ENCODE measurements around the gene C1orf146.
A peak's percentile ranks its signal among the peaks of the same experiment; 100 is the strongest.
"Not testable (repeated sequence)": the region's sequence is repeated elsewhere in the genome, so short reads cannot be mapped to it uniquely, and the experiment has no call there.

The C1orf146 gene

DNA sequence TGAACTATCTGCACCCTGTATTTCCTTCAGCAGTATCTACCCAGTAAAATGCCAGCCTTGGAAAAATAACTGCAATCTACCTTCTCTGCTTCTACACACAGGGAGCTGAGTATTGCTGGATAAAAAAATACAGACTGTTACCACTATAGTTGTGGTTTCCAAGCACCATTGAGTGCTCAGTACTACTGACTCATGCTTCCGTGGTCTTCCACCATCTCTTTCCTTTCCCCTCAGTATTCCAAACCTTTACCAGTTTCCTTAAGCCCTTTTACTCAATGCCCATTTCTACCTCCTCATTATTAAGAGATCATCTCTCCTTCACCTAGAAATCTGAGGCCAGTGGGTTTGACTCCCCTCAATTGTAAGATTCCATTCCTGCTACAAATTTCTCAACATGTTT is 57.2 kb downstream of the C1orf146 start:
- no peak for TF ChIP-seq TCF4 (CRISPR knock-in tag; IDR thresholded peaks at IDR 0.05; ENCODE audit: borderline replicate concordance)
- no peak for TF ChIP-seq ZFP30 (CRISPR knock-in tag; IDR thresholded peaks at IDR 0.05)
- no peak for TF ChIP-seq ZFP3 (CRISPR knock-in tag; IDR thresholded peaks at IDR 0.05)
- TF ChIP-seq PPARA (CRISPR knock-in tag; IDR thresholded peaks at IDR 0.05; ENCODE audit: borderline replicate concordance) = no peak
- TF ChIP-seq, protein P1, sequence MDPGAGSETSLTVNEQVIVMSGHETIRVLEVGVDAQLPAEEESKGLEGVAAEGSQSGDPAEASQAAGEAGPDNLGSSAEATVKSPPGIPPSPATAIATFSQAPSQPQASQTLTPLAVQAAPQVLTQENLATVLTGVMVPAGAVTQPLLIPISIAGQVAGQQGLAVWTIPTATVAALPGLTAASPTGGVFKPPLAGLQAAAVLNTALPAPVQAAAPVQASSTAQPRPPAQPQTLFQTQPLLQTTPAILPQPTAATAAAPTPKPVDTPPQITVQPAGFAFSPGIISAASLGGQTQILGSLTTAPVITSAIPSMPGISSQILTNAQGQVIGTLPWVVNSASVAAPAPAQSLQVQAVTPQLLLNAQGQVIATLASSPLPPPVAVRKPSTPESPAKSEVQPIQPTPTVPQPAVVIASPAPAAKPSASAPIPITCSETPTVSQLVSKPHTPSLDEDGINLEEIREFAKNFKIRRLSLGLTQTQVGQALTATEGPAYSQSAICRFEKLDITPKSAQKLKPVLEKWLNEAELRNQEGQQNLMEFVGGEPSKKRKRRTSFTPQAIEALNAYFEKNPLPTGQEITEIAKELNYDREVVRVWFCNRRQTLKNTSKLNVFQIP (CRISPR knock-in tag; IDR thresholded peaks at IDR 0.05; ENCODE audit: borderline replicate concordance, low read depth) = no peak
- no peak for TF ChIP-seq RARB (CRISPR knock-in tag; IDR thresholded peaks at IDR 0.05)
- no peak for TF ChIP-seq ARNTL (CRISPR knock-in tag; IDR thresholded peaks at IDR 0.05; ENCODE audit: borderline replicate concordance, low read depth)
- no peak for TF ChIP-seq ZNF565 (CRISPR knock-in tag; conservative IDR thresholded peaks at IDR 0.05; ENCODE audit: low read depth)
- TF ChIP-seq ZC3H10 (CRISPR knock-in tag; IDR thresholded peaks at IDR 0.05) = no peak
- no peak for TF ChIP-seq ZNF8 (CRISPR knock-in tag; IDR thresholded peaks at IDR 0.05)
- TF ChIP-seq SNAI2 (CRISPR knock-in tag; IDR thresholded peaks at IDR 0.05) = no peak
- ATAC-seq = no peak

DNA sequence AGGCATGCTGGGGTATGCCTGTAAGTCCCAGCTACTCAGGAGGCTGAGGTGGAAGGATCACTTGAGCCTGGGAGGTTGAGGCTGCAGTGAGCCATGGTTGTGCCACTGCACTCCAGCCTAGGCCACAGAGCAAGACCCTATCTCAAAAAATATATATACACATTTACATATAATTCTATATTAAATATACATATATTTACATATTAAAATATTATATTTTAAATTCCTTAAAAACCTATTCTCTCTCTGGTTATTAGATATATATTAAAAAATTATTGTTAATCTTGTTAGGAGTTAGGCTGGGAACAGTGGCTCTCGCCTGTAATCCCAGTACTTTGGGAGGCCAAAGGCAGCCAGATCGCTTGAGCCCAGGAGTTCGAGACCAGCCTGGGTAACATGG is 58.4 kb downstream of the C1orf146 start:
- TF ChIP-seq, protein P1 (CRISPR knock-in tag; IDR thresholded peaks at IDR 0.05; ENCODE audit: borderline replicate concordance, low read depth) = no peak
- TF ChIP-seq, protein P2, sequence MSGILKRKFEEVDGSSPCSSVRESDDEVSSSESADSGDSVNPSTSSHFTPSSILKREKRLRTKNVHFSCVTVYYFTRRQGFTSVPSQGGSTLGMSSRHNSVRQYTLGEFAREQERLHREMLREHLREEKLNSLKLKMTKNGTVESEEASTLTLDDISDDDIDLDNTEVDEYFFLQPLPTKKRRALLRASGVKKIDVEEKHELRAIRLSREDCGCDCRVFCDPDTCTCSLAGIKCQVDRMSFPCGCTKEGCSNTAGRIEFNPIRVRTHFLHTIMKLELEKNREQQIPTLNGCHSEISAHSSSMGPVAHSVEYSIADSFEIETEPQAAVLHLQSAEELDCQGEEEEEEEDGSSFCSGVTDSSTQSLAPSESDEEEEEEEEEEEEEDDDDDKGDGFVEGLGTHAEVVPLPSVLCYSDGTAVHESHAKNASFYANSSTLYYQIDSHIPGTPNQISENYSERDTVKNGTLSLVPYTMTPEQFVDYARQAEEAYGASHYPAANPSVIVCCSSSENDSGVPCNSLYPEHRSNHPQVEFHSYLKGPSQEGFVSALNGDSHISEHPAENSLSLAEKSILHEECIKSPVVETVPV (CRISPR knock-in tag; IDR thresholded peaks at IDR 0.05) = no peak
- TF ChIP-seq RARB (CRISPR knock-in tag; IDR thresholded peaks at IDR 0.05) = no peak
- TF ChIP-seq GLIS3 (CRISPR knock-in tag; IDR thresholded peaks at IDR 0.05) = no peak
- TF ChIP-seq PPARA (CRISPR knock-in tag; IDR thresholded peaks at IDR 0.05; ENCODE audit: borderline replicate concordance) = no peak
- TF ChIP-seq TCF4 (CRISPR knock-in tag; IDR thresholded peaks at IDR 0.05; ENCODE audit: borderline replicate concordance) = no peak
- TF ChIP-seq ZNF8 (CRISPR knock-in tag; IDR thresholded peaks at IDR 0.05) = no peak
- no peak for TF ChIP-seq SNAI2 (CRISPR knock-in tag; IDR thresholded peaks at IDR 0.05)
- TF ChIP-seq ZFP3 (CRISPR knock-in tag; IDR thresholded peaks at IDR 0.05) = no peak
- TF ChIP-seq CSDC2 (CRISPR knock-in tag; IDR thresholded peaks at IDR 0.05) = no peak
- TF ChIP-seq BACH2 (CRISPR knock-in tag; IDR thresholded peaks at IDR 0.05; ENCODE audit: borderline replicate concordance) = no peak
- ATAC-seq = no peak

DNA sequence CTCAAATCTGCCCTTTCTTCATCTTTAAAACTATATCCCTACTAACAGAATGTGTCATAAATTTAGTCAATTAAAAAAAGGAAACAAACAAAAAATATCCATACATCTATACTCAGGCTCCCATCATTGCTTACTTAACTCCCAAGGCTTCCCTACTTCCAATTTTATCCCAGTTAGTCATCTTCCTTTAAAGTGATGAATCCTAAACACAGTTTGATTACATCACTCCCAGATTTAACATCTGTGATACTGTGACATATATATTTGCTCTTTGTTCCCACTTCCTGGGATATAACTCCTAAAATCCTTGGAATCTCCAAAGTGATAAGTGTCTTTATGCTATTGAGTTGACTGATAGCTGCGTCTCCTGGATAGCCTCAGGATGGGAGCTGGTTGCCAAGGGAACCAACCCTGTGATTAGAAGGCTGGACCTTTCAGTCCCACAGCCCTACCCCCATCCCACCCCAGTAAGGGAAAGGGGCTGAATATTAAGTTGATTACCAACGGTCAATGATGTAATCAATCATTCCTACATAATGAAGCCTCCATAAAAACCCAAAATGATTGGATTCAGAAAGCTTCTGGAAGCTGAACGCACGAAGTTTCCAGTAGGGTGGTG is 59.5 kb downstream of the C1orf146 start:
- TF ChIP-seq ZC3H10 (CRISPR knock-in tag; IDR thresholded peaks at IDR 0.05) = no peak
- no peak for TF ChIP-seq ESRRG (CRISPR knock-in tag; IDR thresholded peaks at IDR 0.05)
- TF ChIP-seq, protein P2 (CRISPR knock-in tag; IDR thresholded peaks at IDR 0.05) = no peak

DNA sequence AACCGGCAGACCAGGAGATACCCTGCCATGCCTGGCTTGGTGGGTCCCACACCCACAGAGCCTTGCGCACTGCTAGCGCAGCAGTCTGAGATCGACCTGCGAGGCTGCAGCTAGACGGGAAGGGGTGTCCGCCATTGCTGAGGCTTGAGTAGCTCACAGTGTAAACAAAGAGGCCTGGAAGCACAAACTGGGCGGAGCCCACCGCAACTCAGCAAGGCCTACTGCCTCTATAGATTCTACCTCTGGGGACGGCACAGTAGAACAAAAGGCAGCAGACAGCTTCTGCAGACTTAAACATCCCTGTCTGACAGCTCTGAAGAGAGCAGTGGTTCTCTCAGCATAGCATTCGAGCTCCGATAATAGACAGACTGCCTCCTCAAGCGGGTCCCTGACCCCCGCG is 62.1 kb downstream of the C1orf146 start:
- ATAC-seq = not testable (repeated sequence)

More for the DNA sequence above, 59.5 kb downstream of the C1orf146 start:
- ATAC-seq = no peak

DNA sequence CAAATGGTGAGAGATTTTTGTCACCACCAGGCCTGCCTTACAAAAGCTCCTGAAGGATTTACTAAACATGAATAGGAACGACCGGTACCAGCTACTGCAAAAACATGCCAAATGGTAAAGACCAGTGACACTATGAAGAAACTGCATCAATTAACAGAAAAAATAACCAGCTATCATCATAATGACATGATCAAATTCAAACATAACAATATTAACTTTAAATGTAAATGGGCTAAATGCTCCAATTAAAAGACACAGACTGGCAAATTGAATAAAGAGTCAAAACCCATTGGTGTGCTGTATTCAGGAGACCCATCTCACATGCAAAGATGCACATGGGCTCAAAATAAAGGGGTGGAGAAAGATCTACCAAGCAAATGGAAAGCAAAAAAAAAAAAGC is 63.7 kb downstream of the C1orf146 start:
- not testable (repeated sequence) for ATAC-seq

DNA sequence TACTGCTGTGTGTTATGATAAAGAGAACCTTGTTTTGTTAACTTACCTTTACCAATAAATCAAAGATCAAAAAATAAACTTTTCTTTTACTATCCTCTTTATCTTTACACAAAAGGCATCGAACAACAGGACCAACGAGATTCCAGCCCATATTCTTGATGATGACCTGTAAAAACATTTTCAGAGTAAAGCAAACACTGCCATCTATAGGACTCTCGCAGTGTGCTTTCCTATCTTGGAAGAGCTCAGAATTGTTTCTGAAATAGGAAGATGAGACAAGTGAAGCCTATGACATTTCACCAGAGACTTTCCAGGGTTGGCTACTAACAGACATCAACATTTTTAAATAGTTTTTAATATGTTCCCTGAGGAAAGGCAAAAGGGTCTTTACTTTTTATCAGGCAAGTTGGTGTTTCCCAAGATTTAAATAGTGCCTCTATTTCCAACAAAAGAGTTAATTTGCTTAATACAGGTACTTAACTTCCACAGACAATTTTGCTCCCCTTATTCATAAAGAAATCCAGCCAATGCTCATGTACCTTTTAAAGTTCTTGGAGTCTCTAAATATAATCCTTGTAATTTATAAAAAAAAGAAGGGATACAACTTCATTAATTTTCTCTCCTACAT is 73.8 kb downstream of the C1orf146 start:
- TF ChIP-seq TOX (CRISPR knock-in tag; IDR thresholded peaks at IDR 0.05; ENCODE audit: borderline replicate concordance) (no peak), CSDC2 (CRISPR knock-in tag; IDR thresholded peaks at IDR 0.05) (no peak), ISL1 (CRISPR knock-in tag; IDR thresholded peaks at IDR 0.05) (no peak), BACH2 (CRISPR knock-in tag; IDR thresholded peaks at IDR 0.05; ENCODE audit: borderline replicate concordance) (no peak), ZFP3 (CRISPR knock-in tag; IDR thresholded peaks at IDR 0.05) (no peak), ESRRG (CRISPR knock-in tag; IDR thresholded peaks at IDR 0.05) (no peak)
- TF ChIP-seq, protein P3, sequence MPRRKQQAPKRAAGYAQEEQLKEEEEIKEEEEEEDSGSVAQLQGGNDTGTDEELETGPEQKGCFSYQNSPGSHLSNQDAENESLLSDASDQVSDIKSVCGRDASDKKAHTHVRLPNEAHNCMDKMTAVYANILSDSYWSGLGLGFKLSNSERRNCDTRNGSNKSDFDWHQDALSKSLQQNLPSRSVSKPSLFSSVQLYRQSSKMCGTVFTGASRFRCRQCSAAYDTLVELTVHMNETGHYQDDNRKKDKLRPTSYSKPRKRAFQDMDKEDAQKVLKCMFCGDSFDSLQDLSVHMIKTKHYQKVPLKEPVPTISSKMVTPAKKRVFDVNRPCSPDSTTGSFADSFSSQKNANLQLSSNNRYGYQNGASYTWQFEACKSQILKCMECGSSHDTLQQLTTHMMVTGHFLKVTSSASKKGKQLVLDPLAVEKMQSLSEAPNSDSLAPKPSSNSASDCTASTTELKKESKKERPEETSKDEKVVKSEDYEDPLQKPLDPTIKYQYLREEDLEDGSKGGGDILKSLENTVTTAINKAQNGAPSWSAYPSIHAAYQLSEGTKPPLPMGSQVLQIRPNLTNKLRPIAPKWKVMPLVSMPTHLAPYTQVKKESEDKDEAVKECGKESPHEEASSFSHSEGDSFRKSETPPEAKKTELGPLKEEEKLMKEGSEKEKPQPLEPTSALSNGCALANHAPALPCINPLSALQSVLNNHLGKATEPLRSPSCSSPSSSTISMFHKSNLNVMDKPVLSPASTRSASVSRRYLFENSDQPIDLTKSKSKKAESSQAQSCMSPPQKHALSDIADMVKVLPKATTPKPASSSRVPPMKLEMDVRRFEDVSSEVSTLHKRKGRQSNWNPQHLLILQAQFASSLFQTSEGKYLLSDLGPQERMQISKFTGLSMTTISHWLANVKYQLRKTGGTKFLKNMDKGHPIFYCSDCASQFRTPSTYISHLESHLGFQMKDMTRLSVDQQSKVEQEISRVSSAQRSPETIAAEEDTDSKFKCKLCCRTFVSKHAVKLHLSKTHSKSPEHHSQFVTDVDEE (CRISPR knock-in tag; IDR thresholded peaks at IDR 0.05) = no peak
- peak; percentile 89 for ATAC-seq

All from SK-N-SH treated with all-trans-retinoic acid at 6 μM for 48 hours (cell line).